ENCODE results near the gene BABAM2. TPM values are rescaled to one million over a fixed set of nuclear protein-coding genes. Genes with fewer than 3 reads are reported as not detected.

Gene BABAM2
- total and polyA plus RNA-seq, 2 of the 4 experiments (the other 2 are of a cell fraction): 20.9 to 23.1 TPM

DNA sequence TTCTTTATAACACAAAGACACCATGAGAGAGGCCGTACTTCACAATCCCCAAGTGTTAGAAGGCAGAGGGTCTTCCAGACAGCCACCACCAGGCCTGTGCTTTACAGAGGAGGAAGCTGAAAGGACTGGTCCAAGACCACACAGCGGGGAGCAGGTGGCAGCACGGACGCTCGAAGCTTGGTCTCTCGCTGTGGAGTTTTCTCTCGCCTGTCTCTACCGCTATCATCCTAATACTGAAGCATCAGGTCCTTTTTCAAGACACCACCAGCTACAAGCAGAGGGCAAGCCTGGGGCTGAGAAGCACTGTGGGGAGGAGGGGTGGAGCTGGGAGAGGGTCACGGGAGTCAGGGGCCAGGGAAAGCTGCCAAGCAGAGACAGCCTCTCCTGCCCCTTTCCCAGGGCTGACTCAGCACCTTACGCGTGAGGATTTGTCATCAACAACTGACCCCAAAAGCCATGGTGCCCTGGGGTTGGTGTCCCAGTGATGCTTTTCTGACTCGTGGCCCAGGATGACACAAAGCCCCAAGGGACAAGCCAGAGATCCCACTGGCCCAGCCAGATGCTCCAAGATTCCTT is 470.3 kb downstream of the BABAM2 start (continued):
- TF ChIP-seq SMC3 (IDR thresholded peaks at IDR 0.05; ENCODE audit: low read depth, low read length): 0 out of 2 replicates have a peak, but pooled peaks have one; percentile 10

DNA sequence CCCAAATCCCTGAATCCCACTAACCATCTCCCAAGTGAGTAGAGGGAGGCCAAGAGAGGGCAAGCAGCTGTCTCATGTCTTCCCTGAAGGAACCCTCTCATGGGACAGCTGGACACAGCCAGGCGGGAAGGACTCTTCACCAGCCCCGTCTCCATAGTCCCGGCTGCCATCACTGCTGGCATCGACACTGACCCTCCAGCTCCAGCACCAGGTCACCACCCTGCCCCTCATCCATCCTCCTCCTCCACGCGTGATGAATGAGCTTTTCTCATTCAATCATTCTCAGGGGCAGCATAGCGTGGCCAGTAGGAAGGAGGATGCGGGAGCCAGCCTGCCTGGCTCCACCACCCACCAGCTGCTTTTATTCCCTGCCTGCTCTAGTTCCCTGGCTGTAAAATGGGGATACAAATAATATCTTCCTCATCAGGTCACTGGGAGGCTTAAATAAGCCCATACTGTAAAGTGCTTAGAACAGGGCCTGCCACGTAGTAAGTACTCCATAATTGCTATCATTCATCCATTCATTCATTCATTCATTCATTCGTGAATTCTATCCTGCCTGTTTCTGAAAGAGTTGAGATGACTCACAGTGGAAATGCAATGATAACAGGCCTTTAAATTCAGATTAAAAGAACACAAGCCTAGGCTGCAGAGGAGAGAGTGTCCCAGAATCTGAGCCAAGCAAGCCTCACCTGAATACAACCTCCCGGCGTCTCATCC is 471.6 kb downstream of the BABAM2 start:
- H3K4me2 ChIP-seq (ENCODE audit: low read depth, low read length): no peak overlapping the region
- 85% methylated on average over 4 of the region's 12 CpGs; no CpG with 5 or more reads in 1 of the 2 experiments for WGBS, 2 experiments (ENCODE audit: extremely low coverage in 2 of 2, insufficient read length in 1 of 2)

More for the DNA sequence above, 471.6 kb downstream of the BABAM2 start:
- Histone ChIP-seq H3K9ac (ENCODE audit: low read depth, low read length) (no peak overlapping the region), H3K18ac (ENCODE audit: low read depth, low read length) (no peak overlapping the region), H4K8ac (ENCODE audit: low read depth in 2 of 2, low read length in 2 of 2) (no peak overlapping the region), H4K5ac (ENCODE audit: low read depth, low read length) (no peak overlapping the region), H3K4me1 (ENCODE audit: control insufficient read depth, insufficient read depth, low read length) (peaks cover 7% of the 10 kb centered on the region; the same call in 1 of the 2 replicates), H3K36me3 (ENCODE audit: control insufficient read depth, insufficient read depth, low read length) (no peaks in the 10 kb centered on the region), H3K27ac (ENCODE audit: insufficient read depth, low read length) (no peak overlapping the region), H3K4ac (ENCODE audit: low read depth, low read length) (no peak overlapping the region), H3K56ac (ENCODE audit: extremely low read depth, insufficient read depth, low read length) (no peak overlapping the region), H2BK20ac (ENCODE audit: low read depth, low read length) (0 out of 2 replicates have a peak overlapping the region, but pooled peaks have one; percentile 10), H3K79me1 (ENCODE audit: low read depth in 1 of 2, low read length in 2 of 2) (no peaks in the 10 kb centered on the region), H3K9me1 (ENCODE audit: insufficient read depth, low read length) (peaks cover 8% of the 10 kb centered on the region; the same call in 1 of the 2 replicates), H2AK5ac (ENCODE audit: low read depth, low read length) (peak overlapping the region; percentile 56), H4K20me1 (ENCODE audit: insufficient read depth, low read length) (no peaks in the 10 kb centered on the region), H3K27me3 (ENCODE audit: control insufficient read depth, insufficient read depth, low read length) (no peaks in the 10 kb centered on the region), H2AK9ac (replicated peaks; ENCODE audit: low read depth, low read length, poor library complexity) (peak overlapping the region; percentile 52), H3K9me3 (ENCODE audit: control insufficient read depth, insufficient read depth, low read length) (no peaks in the 10 kb centered on the region), H4K91ac (ENCODE audit: insufficient read depth, low read depth, low read length) (no peak overlapping the region), H3K14ac (replicated peaks; ENCODE audit: low read depth, low read length) (no peak overlapping the region), H2AFZ (replicated peaks; ENCODE audit: low read length, poor library complexity) (no peak overlapping the region), H2BK5ac (ENCODE audit: low read depth, low read length, poor library complexity, severe bottlenecking) (no peak overlapping the region), H3K23ac (ENCODE audit: low read depth, low read length) (no peak overlapping the region), H2BK120ac (ENCODE audit: low read depth, low read length) (0 out of 2 replicates have a peak overlapping the region, but pooled peaks have one; percentile 6), H3K4me3 (ENCODE audit: insufficient read depth, low read depth, low read length) (no peak overlapping the region), H2BK15ac (ENCODE audit: low read depth, low read length) (no peak overlapping the region)
- in situ Hi-C loops (cut with MboI; ENCODE audit: low sequenced_read_pairs): no loop called here
- ChIA-PET POLR2A (ENCODE audit: unreplicated experiment) (interaction anchor here (0.5 kb wide), 1 partner anchor 8 kb away, joined by 4 read pairs; no protein-coding TSS in a partner anchor), CTCF (no interaction called here)
- intact Hi-C loops (cut with micrococcal nuclease): no loop called here
- dilution Hi-C loops (cut with HindIII; ENCODE audit: low sequenced_read_pairs, unreplicated experiment): no loop called here
- DNase-seq (no peak), ATAC-seq (ENCODE audit: low read depth) (no peak)
- TF ChIP-seq, protein P1, sequence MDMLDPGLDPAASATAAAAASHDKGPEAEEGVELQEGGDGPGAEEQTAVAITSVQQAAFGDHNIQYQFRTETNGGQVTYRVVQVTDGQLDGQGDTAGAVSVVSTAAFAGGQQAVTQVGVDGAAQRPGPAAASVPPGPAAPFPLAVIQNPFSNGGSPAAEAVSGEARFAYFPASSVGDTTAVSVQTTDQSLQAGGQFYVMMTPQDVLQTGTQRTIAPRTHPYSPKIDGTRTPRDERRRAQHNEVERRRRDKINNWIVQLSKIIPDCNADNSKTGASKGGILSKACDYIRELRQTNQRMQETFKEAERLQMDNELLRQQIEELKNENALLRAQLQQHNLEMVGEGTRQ (IDR thresholded peaks at IDR 0.05; ENCODE audit: low read depth, low read length): no peak
- TF ChIP-seq MAFK (IDR thresholded peaks at IDR 0.05; ENCODE audit: low read depth, low read length): no peak
- no peak for TF ChIP-seq POLR2A (IDR thresholded peaks at IDR 0.05; ENCODE audit: low read depth, low read length)
- TF ChIP-seq CHD1 (IDR thresholded peaks at IDR 0.05; ENCODE audit: low read depth, low read length): no peak
- no peak for TF ChIP-seq NFE2L2 (IDR thresholded peaks at IDR 0.05; ENCODE audit: low read depth, low read length)
- TF ChIP-seq SMC3 (IDR thresholded peaks at IDR 0.05; ENCODE audit: low read depth, low read length): no peak
- TF ChIP-seq CEBPB (IDR thresholded peaks at IDR 0.05; ENCODE audit: low read depth, low read length): no peak
- TF ChIP-seq, protein P2, sequence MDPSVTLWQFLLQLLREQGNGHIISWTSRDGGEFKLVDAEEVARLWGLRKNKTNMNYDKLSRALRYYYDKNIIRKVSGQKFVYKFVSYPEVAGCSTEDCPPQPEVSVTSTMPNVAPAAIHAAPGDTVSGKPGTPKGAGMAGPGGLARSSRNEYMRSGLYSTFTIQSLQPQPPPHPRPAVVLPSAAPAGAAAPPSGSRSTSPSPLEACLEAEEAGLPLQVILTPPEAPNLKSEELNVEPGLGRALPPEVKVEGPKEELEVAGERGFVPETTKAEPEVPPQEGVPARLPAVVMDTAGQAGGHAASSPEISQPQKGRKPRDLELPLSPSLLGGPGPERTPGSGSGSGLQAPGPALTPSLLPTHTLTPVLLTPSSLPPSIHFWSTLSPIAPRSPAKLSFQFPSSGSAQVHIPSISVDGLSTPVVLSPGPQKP (IDR thresholded peaks at IDR 0.05; ENCODE audit: borderline replicate concordance, low read depth, low read length): no peak
- TF ChIP-seq MXI1 (IDR thresholded peaks at IDR 0.05; ENCODE audit: borderline replicate concordance, low read depth, low read length): no peak
- no peak for TF ChIP-seq MAZ (IDR thresholded peaks at IDR 0.05; ENCODE audit: borderline replicate concordance, low read depth, low read length)
- TF ChIP-seq RCOR1 (IDR thresholded peaks at IDR 0.05; ENCODE audit: insufficient replicate concordance, low read length): no peak
- BruUV-seq (replicated peaks): no TSS peak
